ENCODE measurements around the gene MTRR.

MTRR gene

GRCh38 chr5:7894439-7894838, 25.5 kb downstream of the MTRR start:
- in situ Hi-C loops (cut with MboI; ENCODE audit: low sequenced_read_pairs) = no loop called here

- in situ Hi-C loops (cut with MboI; ENCODE audit: low sequenced_read_pairs) = no loop called here
These were observed 25.9 kb downstream of the MTRR start for GRCh38 chr5:7894860-7895259.

- in situ Hi-C loops (cut with MboI; ENCODE audit: low sequenced_read_pairs) = no loop called here
These were observed 28.2 kb downstream of the MTRR start for GRCh38 chr5:7897014-7897600.

- in situ Hi-C loops (cut with MboI; ENCODE audit: low sequenced_read_pairs) = loop anchor here (25.0 kb wide), 1 partner anchor 1285 kb away; no protein-coding TSS in a partner anchor
These were observed 33.3 kb downstream of the MTRR start for GRCh38 chr5:7902201-7902600.

GRCh38 chr5:7902666-7903625, 34.0 kb downstream of the MTRR start:
- in situ Hi-C loops (cut with MboI; ENCODE audit: low sequenced_read_pairs) = loop anchor here (25.0 kb wide), 1 partner anchor 1284 kb away; no protein-coding TSS in a partner anchor

- in situ Hi-C loops (cut with MboI; ENCODE audit: low sequenced_read_pairs) = loop anchor here (25.0 kb wide), 1 partner anchor 1283 kb away; no protein-coding TSS in a partner anchor
These were observed 35.2 kb downstream of the MTRR start for GRCh38 chr5:7904170-7904569.

- in situ Hi-C loops (cut with MboI; ENCODE audit: low sequenced_read_pairs) = loop anchor here (25.0 kb wide), 1 partner anchor 1280 kb away; no protein-coding TSS in a partner anchor
These were observed 38.7 kb downstream of the MTRR start for GRCh38 chr5:7907612-7908011.

GRCh38 chr5:7908317-7908716, 39.4 kb downstream of the MTRR start:
- in situ Hi-C loops (cut with MboI; ENCODE audit: low sequenced_read_pairs) = loop anchor here (25.0 kb wide), 1 partner anchor 1279 kb away; no protein-coding TSS in a partner anchor

- in situ Hi-C loops (cut with MboI; ENCODE audit: low sequenced_read_pairs) = loop anchor here (25.0 kb wide), 1 partner anchor 1276 kb away; no protein-coding TSS in a partner anchor
These were observed 41.9 kb downstream of the MTRR start for GRCh38 chr5:7910738-7911428.

- in situ Hi-C loops (cut with MboI; ENCODE audit: low sequenced_read_pairs) = loop anchor here (25.0 kb wide), 1 partner anchor 1276 kb away; no protein-coding TSS in a partner anchor
These were observed 42.5 kb downstream of the MTRR start for GRCh38 chr5:7911429-7911771.

GRCh38 chr5:7916171-7916804, 47.3 kb downstream of the MTRR start:
- in situ Hi-C loops (cut with MboI; ENCODE audit: low sequenced_read_pairs) = loop anchor here (25.0 kb wide), 1 partner anchor 1271 kb away; no protein-coding TSS in a partner anchor

- in situ Hi-C loops (cut with MboI; ENCODE audit: low sequenced_read_pairs) = loop anchor here (25.0 kb wide), 1 partner anchor 1270 kb away; no protein-coding TSS in a partner anchor
These were observed 48.5 kb downstream of the MTRR start for GRCh38 chr5:7917130-7918123.

- in situ Hi-C loops (cut with MboI; ENCODE audit: low sequenced_read_pairs) = no loop called here
These were observed 57.2 kb downstream of the MTRR start for GRCh38 chr5:7925961-7926695.

- in situ Hi-C loops (cut with MboI; ENCODE audit: low sequenced_read_pairs) = no loop called here
These were observed 57.8 kb downstream of the MTRR start for GRCh38 chr5:7926720-7927119.

- in situ Hi-C loops (cut with MboI; ENCODE audit: low sequenced_read_pairs) = no loop called here
These were observed 58.8 kb downstream of the MTRR start for GRCh38 chr5:7927466-7928375.

- in situ Hi-C loops (cut with MboI; ENCODE audit: low sequenced_read_pairs) = no loop called here
These were observed 61.1 kb downstream of the MTRR start for GRCh38 chr5:7930011-7930410.

GRCh38 chr5:7941692-7942091, 72.7 kb downstream of the MTRR start:
- in situ Hi-C loops (cut with MboI; ENCODE audit: low sequenced_read_pairs) = no loop called here

GRCh38 chr5:7947301-7947700, 78.4 kb downstream of the MTRR start:
- in situ Hi-C loops (cut with MboI; ENCODE audit: low sequenced_read_pairs) = no loop called here
